ENCODE measurements around the gene SLC25A47.

DNA sequence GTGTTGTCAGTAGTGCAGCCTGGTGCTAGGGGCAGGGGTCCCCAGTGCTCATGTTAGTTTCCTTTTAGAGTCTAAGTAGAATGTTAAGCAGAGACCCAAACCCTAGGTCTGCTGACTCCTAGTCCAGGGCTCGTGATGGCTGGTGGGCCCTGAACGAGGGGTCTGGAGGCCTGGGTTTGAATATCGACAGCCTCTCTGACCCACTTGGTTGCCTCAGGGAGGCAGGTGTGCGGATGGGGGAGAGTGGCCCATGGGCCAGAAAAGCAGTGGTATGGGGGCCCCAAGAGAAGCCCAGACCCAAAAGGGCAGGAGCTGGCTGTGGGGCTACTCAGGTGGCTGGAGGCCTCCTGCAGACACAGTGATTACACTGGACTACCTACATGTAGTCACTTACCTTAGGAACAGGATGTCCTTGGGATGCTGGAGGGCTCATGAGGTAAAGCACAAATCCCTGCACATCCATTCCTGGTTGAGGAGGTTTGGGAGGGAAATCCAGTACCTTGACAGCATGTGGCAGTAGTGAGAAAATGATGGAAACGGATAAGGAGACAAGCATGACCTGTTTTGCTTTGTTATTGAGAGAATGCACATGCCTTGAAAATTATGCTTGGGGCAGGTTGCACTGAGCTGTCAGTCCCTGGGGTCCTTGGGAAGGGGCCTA, 15.2 kb upstream of the SLC25A47 start:
- no peak for TF ChIP-seq GABPA (IDR thresholded peaks at IDR 0.05 in 1 of 2, conservative IDR thresholded peaks at IDR 0.05 in 1 of 2)
- TF ChIP-seq RAD21 (IDR thresholded peaks at IDR 0.05), result peak in 1 of 2 donors; percentile 40
- TF ChIP-seq CTCF (IDR thresholded peaks at IDR 0.05; ENCODE audit: low read depth, low read length, missing input control), result peak; percentile 9
- TF ChIP-seq EGR1 (IDR thresholded peaks at IDR 0.05; ENCODE audit: low read depth in 2 of 2), result no peak
- TF ChIP-seq NR2F2 (IDR thresholded peaks at IDR 0.05), result no peak
- no peak for TF ChIP-seq JUND (IDR thresholded peaks at IDR 0.05)
- no peak for TF ChIP-seq ATF3 (IDR thresholded peaks at IDR 0.05)
